Measurements from ENCODE around the gene UBA6.

The UBA6 gene

GRCh38 chr4:67575232-67576058, 125.5 kb downstream of the UBA6 start:
- no peak for DNase-seq

- no peak for DNase-seq
These were observed 127.8 kb downstream of the UBA6 start for GRCh38 chr4:67573193-67573592.

- no peak for DNase-seq
These were observed 129.0 kb downstream of the UBA6 start for GRCh38 chr4:67571975-67572374.

- DNase-seq: no peak
These were observed 130.4 kb downstream of the UBA6 start for GRCh38 chr4:67570537-67570936.

GRCh38 chr4:67568820-67569219, 132.1 kb downstream of the UBA6 start:
- peak; percentile 14 for DNase-seq

- no peak for DNase-seq
These were observed 134.6 kb downstream of the UBA6 start for GRCh38 chr4:67566335-67566734.

- peak; percentile 4 for DNase-seq
These were observed 135.7 kb downstream of the UBA6 start for GRCh38 chr4:67565284-67565683.

Data from fibroblast of skin of back (primary cell).